GM19099 (cell line): ENCODE measurements around the gene PDE11A.

Experiments used
- POLR2A ChIP-seq: IDR thresholded peaks from 3 replicates; pipeline ENCODE4 v1.6.1; 2011; ENCODE audit warnings: low read depth; ENCODE audit not compliant: insufficient read length; ENCODE audit errors: extremely low read depth

The PDE11A gene

DNA sequence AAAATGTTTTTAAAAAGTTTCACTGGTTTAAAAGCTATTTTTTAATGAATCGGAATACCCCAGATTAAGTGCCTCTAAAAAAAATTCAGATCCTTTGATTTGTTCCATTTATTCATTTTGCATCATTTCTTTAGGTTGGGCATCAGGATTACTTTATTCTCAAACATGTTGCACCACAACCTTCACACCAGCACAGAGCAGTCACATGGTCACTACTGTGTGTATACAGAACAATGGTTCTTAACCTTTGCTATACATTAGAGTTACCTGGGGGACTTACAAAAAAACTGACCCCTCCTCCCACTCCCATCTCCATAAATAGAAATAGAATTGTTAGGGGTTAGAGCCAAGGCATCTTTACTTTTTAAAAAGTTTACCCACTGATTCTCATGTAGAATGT, 461.8 kb downstream of the PDE11A start:
- TF ChIP-seq POLR2A: no peak

DNA sequence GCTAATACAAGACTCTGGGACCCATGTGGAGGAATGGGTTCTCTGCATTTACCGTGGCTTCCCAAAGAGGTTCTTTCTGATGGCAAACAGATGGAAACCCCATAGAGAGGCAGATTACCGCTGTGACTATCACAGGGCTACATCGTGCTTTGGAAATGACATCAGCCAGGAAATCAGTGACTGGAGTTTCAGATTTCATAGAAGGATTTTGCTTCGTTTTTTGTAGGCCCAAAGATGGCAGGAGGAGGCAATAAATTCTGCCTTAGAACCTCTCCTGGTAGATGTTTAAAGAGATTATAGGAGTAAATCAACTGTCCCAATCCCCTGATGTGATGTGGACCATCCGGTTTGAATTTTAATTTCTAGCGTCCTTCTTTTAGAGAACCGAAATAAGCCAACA, 465.9 kb downstream of the PDE11A start:
- TF ChIP-seq POLR2A: no peak

DNA sequence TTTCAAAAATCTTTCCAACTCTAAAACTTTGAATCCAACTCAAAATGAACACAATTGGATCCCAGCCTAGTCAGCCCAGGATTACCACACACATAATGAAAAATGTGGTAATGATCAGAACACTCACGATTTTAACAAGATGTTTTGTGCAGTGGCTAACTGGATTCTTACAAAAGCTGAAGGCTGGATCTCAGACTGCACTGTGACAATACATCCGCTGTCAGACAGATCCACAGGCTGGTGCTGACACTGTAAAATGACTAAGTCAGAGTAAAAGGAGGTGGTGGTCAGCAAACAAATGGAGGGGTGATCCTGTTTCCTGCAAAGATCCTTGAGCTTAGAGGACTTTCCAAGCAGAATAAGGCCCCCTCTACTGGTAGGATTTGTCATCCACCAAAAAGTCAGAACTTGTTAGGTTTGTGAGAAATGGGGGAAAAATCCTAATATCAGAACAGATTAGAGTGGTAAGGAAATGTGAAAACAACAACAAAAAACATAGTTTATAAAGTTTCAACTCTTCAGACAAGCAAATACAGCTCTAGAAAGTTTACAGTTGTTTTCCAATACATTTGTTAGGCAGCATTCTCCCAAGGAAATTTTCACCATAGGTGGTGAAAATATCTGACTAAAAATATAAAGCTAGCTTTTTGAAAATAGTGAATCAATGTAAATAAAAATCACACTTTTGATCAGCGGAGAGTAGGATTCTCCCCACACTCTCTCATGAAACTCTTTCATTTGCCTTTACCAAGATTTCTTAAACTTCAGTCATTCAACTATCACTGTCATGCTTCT, 468.1 kb downstream of the PDE11A start:
- no peak for TF ChIP-seq POLR2A

DNA sequence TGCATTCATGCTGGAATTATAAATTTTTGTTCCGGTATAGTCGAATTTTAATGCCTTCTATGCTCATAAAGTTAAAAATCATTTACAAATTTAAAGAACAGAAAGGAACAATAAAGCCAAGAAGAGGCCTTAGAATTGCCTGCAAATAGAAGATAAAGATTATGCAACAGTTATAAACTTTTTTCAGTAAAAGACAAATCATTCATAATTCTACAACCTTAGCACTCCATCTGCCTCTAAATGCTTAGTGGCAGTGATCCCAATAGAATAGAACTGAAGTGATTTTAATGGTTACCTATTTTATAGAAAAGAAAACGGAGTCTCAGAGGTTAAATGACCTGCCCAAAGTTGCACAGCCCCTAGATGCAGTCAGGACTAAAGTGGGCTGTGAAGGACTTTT, 468.8 kb downstream of the PDE11A start:
- TF ChIP-seq POLR2A: no peak

DNA sequence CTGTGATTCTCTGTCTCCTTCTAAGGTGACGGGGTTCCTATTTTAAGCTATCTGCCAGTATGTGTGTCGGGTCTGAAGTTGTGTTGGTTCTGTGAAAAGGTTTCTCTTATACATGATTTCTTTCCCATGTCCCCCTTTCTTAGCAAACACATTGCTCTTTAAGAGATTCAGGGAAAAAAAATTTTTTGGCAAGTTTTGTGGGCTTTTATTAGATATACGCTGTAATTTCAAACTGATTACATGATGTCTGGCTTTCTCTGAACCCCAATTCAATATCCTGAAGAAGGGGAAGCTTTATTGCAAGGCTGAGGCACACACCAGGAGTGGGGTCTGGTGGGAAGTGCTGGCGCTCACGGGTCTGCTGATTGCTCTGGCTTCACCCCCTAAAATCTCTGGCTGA, 469.4 kb downstream of the PDE11A start:
- TF ChIP-seq POLR2A: no peak

DNA sequence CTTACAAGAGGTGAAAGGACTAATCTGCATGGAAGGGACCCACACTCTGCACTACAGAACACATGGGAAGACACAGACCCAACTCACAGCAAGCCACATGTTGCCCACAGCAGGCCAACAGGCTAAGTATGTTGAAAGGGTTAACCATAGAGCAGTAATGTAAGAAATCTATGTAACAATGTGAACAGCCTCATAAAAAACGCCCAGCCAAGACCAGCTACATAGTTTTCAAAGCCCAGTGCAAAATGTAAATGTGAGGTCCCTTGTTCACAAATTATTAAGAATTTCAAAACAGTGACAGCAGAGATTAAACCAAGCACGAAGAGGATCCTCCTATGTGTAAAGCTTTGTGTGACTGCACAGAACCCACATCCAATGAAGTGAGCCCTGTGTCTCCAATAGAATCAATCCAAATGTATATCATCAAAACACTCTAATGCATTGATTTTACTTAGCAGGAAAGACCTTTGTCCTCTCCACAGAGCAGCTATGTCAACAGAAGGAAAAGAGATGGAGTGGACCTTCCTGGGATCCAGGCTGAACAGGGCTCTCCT, 469.9 kb downstream of the PDE11A start:
- no peak for TF ChIP-seq POLR2A

DNA sequence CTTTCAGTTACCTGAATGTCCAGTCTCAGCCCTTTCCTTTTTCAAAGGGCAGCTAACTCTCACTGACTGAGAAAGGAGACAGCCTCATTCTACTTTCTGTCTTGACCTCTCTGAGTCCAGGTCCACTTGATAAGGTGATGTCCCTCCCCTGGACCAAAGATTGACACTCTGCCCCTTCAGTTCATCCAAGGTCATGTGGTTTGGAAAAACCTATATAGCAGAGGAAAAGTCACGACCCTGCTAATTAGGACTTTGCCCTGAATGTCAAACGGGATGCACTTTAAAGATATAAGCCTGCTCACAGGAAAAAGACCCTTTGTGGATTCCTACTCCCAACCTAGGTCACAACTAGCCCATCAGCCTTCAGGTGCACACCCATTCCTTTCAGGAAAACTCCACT, 471.7 kb downstream of the PDE11A start:
- no peak for TF ChIP-seq POLR2A

DNA sequence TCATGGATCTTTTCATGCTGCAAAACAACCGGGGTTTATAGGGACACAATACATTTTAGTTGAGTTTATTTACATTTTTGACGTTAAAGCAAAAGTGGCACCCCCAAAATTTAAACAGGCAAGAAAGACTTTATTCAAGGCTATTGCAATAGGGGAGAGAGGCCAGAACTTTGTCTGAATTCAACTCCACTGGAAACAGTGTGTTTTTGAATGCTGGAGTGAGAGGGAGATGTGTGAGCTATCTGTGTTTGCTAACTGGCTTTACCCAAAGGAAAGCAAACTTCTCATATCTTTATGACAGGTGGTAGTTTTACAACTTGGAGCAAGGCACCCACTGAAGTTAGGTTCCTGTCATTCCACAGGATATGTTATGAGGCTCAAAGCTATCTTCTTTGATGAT, 472.6 kb downstream of the PDE11A start:
- no peak for TF ChIP-seq POLR2A

DNA sequence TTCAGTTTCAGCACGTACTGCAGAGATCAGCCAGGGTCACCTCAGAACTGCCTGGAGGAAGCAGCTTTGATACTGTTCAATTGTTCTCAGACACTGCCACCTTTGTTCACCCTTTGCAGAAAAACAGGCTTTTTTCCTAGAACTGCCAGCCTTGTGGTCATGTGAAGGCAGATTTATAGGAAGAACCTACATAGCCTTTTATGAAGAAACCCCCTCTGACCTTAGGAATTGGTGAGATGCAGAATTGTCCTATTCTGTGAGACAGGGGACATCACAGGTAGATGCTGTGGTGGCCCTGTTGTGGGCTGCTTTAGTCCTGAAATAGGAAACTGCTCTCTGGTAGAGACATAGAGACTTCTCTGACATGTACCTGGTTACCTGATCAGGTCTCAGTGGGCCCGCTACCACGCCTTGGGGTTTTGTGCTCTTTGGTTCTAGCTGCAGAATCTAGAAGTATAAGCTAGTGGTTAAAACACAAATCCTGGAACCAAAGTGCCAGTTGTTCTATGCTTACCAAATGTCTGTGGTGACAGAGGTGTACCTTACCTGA, 473.4 kb downstream of the PDE11A start:
- no peak for TF ChIP-seq POLR2A

DNA sequence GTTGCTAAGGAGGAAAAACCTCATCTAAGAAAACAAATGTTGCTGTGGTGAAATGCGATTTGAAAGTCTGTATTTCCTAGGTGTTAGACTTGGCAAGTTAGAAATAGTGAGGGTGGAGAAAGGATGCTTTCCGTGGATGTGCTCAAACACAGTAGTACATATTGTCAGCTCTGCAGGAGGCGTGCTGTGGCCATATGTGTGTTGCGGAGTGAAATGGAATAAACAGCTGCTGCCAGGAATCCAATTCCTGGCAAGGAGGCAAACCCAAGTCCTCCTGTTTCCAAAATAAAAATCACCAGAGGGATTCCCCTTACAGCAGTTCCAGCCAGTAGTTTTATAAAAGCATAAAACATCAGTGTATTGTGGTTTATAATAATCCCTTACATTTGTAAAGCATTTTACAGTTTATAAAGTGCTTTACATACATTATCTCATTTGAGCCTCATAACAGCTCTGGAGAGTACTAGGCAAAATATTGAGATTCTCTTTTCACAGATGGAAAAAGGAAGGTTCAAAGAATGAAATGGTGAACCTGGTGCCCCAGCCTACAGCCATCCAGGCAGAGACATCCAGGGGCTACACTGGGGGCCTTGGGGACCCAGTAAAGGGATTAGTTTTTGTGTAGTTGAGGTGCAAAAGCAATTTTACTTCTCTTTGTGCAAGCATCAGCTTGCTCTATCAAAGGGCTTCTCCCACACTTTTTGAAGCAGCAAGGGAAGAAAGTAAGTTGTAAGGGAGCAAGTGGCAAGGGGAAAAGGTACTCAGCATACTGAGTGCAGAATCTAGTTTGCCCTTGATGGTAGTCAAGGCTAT, 474.0 kb downstream of the PDE11A start:
- TF ChIP-seq POLR2A: no peak

DNA sequence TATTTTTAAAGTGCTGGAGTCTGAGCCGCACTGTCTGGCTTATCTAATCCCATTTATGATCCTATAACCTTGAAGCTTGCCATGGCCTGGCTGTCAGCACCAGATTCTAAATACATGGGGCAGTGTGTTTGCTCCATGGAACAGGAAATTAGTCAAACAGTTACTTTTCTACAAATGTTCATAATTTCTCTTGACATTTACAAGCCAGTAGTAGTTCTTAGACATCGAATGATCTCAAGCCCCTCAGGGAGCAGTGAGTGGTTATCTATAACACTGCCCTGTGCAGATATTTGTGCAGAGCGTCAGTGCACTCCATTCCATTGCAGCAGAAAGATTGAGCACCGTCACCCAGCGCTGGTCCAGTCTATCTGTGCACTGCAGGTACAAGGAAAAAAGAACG, 474.8 kb downstream of the PDE11A start:
- no peak for TF ChIP-seq POLR2A

DNA sequence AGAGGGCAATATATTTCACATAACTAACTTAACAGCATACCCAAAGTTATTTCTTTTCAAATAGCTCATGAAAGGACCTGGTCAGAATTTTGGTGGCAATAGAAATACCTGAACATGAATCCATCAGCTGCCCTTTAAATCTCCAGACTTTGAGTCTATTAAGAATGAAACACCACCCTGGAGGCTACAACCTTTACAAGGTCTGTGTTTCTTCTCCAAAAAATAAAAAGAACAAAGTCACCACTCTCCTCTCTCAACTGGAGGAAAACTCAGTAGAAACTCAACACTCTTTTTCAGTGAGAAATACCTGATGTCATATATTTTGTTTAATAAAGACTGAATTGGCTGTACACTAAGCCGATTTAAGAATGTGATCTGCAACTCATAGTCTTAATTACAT, 475.7 kb downstream of the PDE11A start:
- no peak for TF ChIP-seq POLR2A

DNA sequence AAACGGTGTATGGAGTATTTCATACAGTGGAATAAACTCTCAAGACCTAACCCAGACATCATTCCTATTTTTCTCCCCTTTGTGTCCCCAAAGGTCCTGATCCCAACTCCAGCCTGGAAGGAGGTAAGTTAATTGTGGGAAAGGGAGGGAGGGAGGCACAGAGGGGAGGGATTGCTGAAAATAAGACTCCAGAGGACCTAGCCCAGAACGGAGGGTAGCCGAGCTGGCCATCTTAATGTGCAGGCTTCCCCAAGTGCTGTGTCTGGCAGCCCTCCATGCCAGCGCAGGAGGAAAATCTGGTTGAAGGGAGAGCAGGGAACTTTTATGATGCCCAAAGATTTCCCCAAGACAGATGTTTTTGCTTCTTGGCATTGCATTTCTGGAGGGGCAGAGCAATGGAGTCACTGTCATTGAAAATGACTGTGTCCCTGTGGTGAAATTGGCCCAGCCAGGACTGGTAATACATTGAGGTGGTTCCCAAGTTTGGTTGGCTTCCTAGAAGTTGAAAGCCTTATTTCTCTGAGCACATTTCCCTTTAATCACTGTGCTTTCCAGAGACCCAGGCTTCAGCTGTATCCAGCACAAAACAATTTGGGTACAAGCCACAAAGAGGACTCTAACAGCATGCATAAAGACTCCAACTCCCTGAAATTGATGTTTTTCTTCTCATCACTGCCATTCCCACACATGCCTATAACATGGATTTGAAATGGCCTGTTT, 477.3 kb downstream of the PDE11A start:
- TF ChIP-seq POLR2A: no peak

DNA sequence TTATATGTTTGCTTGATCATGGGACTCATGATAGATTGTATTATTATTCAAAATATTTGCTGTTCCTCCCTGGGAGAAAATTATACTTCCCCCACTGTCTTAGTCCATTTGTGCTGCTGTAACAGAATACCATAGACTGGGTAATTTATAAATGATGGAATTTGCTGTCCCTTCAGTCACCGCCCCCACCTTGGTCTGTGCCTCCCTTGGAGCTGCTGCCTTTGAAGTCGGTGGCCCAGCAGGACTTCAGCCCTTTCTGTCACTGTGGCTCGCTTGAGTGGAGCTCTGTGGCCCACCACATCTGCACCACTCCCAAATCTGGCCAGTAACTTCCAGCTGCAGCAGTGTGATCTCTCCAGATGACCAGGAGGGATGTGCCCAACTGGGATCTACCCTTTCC, 479.2 kb downstream of the PDE11A start:
- TF ChIP-seq POLR2A: no peak

DNA sequence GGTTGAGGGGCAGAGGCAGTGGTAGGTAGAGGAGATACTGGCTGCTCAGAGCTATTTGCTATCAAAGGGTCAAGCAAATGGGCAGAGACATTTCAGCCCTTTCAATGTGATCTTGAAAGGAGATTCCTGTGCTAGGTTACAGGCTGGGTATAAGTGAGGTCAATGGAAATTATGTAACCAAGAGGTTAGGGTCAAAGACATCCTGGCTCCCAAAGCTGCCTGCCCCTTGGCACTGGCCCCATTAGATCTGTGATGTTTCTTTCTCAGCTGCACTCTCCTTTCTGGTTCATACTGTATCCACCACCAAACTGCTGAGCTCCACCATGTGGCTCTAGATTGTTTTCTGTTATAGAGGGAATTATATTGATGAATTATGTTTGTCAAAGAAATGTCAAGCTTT, 479.6 kb downstream of the PDE11A start:
- TF ChIP-seq POLR2A: no peak
